NK-92 (cell line): Measurements from ENCODE around the gene LDB2.

Source experiments
- DNase-seq: peaks from one replicate; lab custom pipeline; 2025; ENCODE audit not compliant: unreplicated experiment; lab: John Stamatoyannopoulos, UW

The LDB2 gene

GRCh38 chr4:16607241-16608066 lies 291.0 kb downstream of the LDB2 start:
- no peak for DNase-seq

DNA sequence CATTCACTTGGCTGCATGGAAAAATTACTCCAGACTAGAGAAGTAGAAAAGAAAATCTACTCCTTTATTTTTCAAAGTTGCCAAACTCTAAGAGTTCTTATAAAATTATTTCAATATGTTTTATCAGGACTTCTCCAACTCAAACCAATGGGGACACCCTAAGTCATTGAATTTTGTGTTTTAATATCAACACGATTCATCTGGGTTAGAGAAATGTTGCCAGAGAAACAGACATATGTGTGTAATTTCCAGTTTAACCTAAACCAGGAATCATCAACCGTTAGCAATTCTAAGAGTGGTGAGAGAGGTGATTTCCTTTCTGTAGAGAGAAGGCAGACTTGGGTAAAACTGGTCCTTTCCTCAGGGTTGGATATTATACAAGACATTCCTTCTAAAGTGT lies 291.8 kb downstream of the LDB2 start:
- DNase-seq = no peak

- no peak for DNase-seq
These were observed 295.3 kb downstream of the LDB2 start for GRCh38 chr4:16603178-16603577.

GRCh38 chr4:16598597-16599206 lies 299.7 kb downstream of the LDB2 start:
- no peak for DNase-seq

GRCh38 chr4:16597845-16598596 lies 300.4 kb downstream of the LDB2 start:
- DNase-seq = no peak

GRCh38 chr4:16597443-16597842 lies 301.0 kb downstream of the LDB2 start:
- DNase-seq = no peak

DNA sequence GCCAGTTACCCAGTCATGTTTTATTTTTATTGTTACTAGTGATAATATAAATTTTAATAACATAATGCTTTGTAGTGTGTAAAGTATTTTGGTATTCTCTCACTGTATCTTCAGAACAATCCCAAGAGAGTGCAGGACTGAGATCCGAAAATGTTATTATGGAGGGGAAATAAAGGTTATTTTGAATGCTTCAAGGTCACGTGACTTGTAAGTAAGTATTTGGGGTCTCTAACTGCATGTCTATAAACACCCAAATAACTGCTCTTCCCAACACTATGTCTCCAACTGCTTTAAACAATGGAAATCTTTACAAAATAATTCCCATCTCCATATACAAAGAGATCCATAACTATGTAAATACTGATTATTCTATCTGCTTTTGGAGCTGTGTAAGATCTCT lies 302.2 kb downstream of the LDB2 start:
- DNase-seq = no peak

GRCh38 chr4:16594128-16594527 lies 304.3 kb downstream of the LDB2 start:
- no peak for DNase-seq

DNA sequence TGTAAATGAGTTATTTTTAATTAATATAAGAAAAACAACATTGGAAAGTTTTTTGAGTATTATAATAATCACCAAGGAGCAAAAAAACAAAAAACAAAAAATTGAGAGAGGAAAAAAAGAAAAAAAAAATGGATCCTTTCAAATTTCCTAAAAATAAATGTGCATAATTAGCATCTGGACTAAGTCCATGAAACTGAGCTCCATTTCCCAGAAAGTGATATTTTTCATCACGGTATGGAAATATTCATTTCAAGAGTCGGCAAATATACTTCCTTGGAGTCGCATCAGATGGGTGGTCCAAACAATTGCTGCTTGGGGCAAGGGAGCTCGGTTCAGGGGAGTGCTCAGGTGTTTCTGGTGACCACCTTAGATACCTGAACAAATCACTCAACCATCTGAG lies 305.1 kb downstream of the LDB2 start:
- no peak for DNase-seq

DNA sequence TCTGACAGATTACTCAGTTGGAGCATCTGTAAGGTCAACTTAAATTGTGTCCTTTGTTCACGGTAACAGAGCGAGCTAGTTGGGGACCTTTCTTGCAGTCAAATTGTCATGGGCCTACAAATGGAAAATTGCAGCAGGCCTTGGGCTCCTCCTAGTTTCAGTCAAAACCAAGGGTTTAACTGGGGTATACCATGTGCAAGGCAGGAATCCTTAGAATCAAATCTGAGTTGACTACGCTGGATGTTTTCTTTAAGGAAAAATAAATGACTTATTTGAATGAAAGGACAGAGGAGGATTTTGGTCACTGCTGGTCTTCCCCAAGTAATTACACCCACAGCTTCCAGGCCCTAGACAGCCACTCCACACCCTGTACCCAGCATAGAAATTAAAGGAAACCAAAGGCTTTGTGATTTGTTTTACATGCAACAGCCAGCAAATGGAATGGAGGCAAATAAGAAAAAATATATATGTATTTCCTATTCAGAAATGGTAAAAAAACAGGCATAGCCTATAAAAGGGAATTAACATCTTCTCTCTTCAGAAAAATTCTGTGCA lies 307.1 kb downstream of the LDB2 start:
- DNase-seq = no peak

- no peak for DNase-seq
These were observed 307.6 kb downstream of the LDB2 start for GRCh38 chr4:16590797-16591196.

DNA sequence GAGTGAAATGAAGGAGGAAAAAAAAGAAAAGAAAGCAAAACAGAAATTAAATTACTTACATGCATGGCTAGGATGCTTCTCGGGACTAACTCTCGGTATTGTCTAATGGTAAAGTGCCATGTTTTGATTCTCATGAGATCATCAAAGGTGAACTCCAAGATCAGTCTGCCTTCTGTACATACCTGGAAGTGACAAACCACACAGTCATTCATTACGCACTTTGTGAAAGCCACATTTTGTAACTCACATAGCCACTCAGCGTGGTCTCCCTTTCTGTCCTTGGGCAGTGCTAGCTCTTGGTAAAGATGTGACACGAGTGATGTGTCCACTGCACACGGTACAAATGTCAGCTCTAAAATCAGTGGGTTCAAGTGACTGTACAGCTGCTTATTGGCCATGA lies 309.8 kb downstream of the LDB2 start:
- no peak for DNase-seq

DNA sequence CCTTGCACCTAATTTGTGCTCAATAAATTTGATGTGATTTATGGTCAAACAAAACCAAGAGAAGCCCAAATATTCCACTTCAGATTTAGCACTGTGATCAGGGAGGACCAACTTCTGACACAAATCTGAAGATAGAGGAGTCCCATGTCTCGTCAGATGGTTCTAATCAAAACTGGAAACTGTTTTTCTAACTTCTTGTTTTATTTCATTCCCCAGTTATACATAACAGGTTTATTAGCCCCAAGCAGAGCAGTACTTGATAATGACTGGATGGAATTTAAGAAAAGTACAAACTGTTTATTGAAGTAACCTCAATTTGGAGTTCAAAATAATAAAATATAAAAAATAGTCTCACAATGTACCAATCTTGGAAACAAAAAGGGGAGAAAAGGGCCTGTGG lies 310.3 kb downstream of the LDB2 start:
- DNase-seq = no peak

GRCh38 chr4:16585053-16585452 lies 313.4 kb downstream of the LDB2 start:
- DNase-seq = no peak

DNA sequence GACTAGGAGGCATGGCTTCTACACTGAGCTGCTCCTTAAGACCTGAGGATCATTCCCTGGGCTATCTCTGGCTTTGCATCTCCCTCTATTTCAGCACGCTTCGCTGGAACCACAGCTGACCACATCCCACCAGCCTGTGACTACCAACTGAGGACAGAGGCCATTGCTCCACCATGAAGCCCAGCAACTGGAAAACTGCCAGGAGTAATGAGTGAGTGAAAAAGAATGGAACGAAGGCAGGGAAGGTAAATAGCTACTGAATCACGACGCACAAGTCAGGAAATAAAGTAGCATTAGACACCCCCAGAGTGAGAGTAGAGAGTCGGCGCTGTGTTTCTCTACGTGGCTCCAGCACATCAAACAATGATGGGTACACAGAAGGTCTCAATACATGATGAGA lies 314.7 kb downstream of the LDB2 start:
- DNase-seq = no peak

- DNase-seq = no peak
These were observed 315.9 kb downstream of the LDB2 start for GRCh38 chr4:16582526-16582925.

DNA sequence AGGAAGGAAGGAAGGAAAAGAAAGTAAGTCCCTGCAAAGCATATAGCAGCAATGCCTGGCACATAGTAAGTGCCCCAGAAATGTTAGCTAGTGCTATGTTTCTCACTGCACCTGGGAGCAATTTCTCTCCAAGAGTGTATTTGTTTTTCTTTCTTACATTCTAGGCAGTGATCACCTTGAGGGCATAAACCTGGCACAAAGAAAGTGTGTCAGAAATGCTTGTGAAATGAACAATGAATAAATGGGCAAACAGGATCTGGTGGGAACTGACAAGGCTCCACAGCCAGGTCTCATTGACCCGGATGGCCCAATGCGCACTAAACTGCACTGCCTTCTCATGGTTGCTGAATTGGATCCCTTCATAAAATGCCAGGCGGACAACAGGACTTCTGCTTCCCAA lies 316.4 kb downstream of the LDB2 start:
- DNase-seq = no peak

DNA sequence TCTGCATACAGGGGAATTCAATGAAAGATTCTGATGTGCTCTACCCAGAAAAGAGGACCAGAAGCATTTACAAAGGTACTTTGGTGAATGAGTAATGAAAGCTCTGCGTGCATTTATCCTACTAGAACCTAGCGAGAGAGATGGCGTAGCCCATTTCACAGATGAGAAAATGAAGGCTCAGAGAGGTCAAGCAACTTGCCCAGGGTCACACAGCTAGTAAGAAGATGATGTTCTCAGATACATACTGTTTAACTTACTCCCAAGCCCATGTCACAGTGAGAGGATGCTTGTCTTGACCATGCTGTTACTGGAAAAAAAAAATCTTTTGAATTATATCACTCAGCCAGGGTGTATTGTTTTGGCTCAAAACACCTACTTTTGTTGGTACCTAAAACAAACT lies 317.3 kb downstream of the LDB2 start:
- no peak for DNase-seq

GRCh38 chr4:16580514-16580913 lies 317.9 kb downstream of the LDB2 start:
- no peak for DNase-seq

GRCh38 chr4:16579866-16580265 lies 318.6 kb downstream of the LDB2 start:
- no peak for DNase-seq

GRCh38 chr4:16577177-16577576 lies 321.3 kb downstream of the LDB2 start:
- DNase-seq = no peak

DNA sequence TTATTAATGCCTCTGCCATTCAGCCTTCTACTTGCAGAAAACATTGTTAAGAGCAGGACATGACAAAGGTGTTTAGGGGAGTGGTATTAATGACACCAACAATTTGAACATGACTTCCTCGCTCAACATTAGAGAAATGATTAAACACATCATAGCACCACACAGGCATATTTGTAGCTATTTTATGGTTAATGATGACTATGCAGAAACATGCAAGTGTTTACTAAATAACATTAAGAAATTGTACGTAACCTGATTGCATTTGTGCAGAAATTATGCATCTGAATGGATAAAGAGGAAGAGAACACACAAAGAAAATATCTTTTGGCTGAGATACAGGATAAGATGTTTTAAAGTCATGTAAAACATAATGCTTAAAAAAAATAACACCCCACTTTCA lies 323.5 kb downstream of the LDB2 start:
- DNase-seq = no peak
